ENCODE results near the gene SMIM26.

DNA sequence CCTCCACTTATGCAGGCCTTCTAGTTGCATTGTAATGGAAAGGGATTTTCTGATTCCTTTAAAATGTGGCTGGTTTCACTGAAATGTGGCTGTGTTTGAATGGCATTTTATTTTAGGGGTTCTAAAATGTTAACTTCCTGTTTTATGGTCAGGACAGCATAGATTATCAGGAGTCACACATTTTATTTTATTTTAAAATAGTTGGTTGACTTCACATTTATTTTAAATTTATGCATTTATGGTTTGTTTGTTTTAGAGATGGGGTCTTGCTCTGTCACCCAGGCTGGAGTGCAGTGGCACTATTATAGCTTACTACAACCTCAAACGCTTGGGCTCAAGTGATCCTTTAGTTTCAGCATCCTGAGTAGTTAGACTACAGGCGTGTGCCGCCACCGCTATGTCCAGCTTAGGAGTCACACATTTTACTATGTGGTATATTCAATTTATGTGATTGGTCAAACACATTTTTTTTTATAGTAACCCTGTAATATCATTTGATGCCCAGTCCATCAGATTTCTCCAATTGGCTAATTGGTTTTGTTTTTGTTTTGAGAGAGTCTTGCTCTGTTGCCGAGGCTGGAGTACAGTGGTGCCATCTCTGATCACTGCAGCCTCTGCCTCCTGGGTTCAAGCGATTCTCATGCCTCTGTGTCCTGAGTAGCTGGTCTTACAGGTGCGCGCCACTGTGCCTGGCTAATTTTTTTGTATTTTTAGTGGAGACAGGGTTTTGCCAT lies 22.9 kb downstream of the SMIM26 start:
- TF ChIP-seq, protein P1, sequence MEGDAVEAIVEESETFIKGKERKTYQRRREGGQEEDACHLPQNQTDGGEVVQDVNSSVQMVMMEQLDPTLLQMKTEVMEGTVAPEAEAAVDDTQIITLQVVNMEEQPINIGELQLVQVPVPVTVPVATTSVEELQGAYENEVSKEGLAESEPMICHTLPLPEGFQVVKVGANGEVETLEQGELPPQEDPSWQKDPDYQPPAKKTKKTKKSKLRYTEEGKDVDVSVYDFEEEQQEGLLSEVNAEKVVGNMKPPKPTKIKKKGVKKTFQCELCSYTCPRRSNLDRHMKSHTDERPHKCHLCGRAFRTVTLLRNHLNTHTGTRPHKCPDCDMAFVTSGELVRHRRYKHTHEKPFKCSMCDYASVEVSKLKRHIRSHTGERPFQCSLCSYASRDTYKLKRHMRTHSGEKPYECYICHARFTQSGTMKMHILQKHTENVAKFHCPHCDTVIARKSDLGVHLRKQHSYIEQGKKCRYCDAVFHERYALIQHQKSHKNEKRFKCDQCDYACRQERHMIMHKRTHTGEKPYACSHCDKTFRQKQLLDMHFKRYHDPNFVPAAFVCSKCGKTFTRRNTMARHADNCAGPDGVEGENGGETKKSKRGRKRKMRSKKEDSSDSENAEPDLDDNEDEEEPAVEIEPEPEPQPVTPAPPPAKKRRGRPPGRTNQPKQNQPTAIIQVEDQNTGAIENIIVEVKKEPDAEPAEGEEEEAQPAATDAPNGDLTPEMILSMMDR (IDR thresholded peaks at IDR 0.05; ENCODE audit: low read depth, low read length, poor library complexity, severe bottlenecking), result no peak
- TF ChIP-seq EZH2phosphoT487 (IDR thresholded peaks at IDR 0.05; ENCODE audit: borderline replicate concordance, low read length), result no peak

Measured in DOHH2 (cell line).